H1 (cell line): ENCODE measurements around the gene GPS1. TPM values are rescaled to one million over a fixed set of nuclear protein-coding genes. Genes with fewer than 3 reads are reported as not detected.
A peak's percentile ranks its signal among the peaks of the same experiment; 100 is the strongest.

ENCODE experiments used
- CTCF ChIA-PET: fragments of 300-600 bp; sonication (Branson Sonifier 250); formaldehyde crosslinking; loops from one replicate; lab custom pipeline; 2021; ENCODE audit not compliant: partially characterized antibody; lab: Charles Lee
- POLR2A ChIA-PET: fragments of 300-600 bp; sonication (Branson Sonifier 250); formaldehyde crosslinking; loops from one replicate; lab custom pipeline; 2021; ENCODE audit warnings: inconsistent platforms; ENCODE audit not compliant: partially characterized antibody; lab: Charles Lee
- DNase-seq, 2 experiments: peaks; one replicate each; pipeline versions ENCODE4 v3.0.0 to v3.0.0-alpha.2; 2010 to 2022; ENCODE audit warnings: low spot score in 2 of 2, low read depth in 1 of 2, mixed read lengths in 1 of 2
- FAIRE-seq: peaks from 2 replicates; lab custom pipeline; 2011; peaks lifted over from hg19 to GRCh38; lab: Jason Lieb, UNC
- H2AFZ ChIP-seq: 2 replicates; pipeline ENCODE4 v1.8.1; 2012; ENCODE audit warnings: low read length, inconsistent platforms
- H2AK5ac ChIP-seq: 2 replicates; pipeline ENCODE4 v1.6.1; 2013; ENCODE audit warnings: low read depth, low read length
- H2BK120ac ChIP-seq: replicated peaks from 2 replicates; pipeline ENCODE3; 2013; ENCODE audit warnings: low read depth, low read length, inconsistent platforms
- H2BK12ac ChIP-seq: 2 replicates; pipeline ENCODE4 v1.6.1; 2013; ENCODE audit warnings: low read depth, low read length
- H2BK15ac ChIP-seq: 2 replicates; pipeline ENCODE4 v1.6.1; 2013; ENCODE audit warnings: low read length
- H2BK20ac ChIP-seq: 2 replicates; pipeline ENCODE4 v1.6.1; 2013; ENCODE audit warnings: low read length
- H2BK5ac ChIP-seq: 2 replicates; pipeline ENCODE4 v1.6.1; 2013; ENCODE audit warnings: low read depth, low read length
- H3K14ac ChIP-seq: 2 replicates; pipeline ENCODE4 v1.6.1; 2013; ENCODE audit warnings: inconsistent platforms; ENCODE audit not compliant: insufficient read length
- H3K18ac ChIP-seq: 2 replicates; pipeline ENCODE4 v1.6.1; 2013; ENCODE audit warnings: low read length; ENCODE audit errors: extremely low read depth
- H3K23ac ChIP-seq: 2 replicates; pipeline ENCODE4 v1.6.1; 2013; ENCODE audit warnings: inconsistent platforms; ENCODE audit not compliant: insufficient read length
- H3K23me2 ChIP-seq: 2 replicates; pipeline ENCODE4 v1.6.1; 2013; ENCODE audit warnings: low read depth, low read length
- H3K27ac ChIP-seq: 2 replicates; pipeline ENCODE4 v1.6.1; 2011; ENCODE audit warnings: low read depth, low read length, inconsistent platforms
- H3K27me3 ChIP-seq, 4 experiments: replicated peaks in 1 of 4; 1 replicate in 1 of 4; 2 replicates in 3 of 4; pipeline versions ENCODE4 v1.6.1 to v1.8.1; 2011 to 2013; ENCODE audit warnings: low read length in 3 of 4, mild to moderate bottlenecking in 3 of 4, inconsistent platforms in 2 of 4, mixed read lengths in 2 of 4, moderate library complexity in 1 of 4; ENCODE audit not compliant: control insufficient read depth in 3 of 4, insufficient read depth in 3 of 4; ENCODE audit errors: extremely low read depth in 1 of 4
- H3K36me3 ChIP-seq, 4 experiments: 2 replicates each; pipeline versions ENCODE4 v1.6.1 to v1.8.1; 2011 to 2013; ENCODE audit warnings: mild to moderate bottlenecking in 4 of 4, low read length in 3 of 4, moderate library complexity in 2 of 4, control low read depth in 1 of 4, inconsistent platforms in 1 of 4; ENCODE audit not compliant: insufficient read depth in 4 of 4, control insufficient read depth in 2 of 4
- H3K4ac ChIP-seq: replicated peaks from 2 replicates; pipeline ENCODE3; 2013; ENCODE audit warnings: low read length, low read depth, mixed read lengths, inconsistent platforms; ENCODE audit not compliant: insufficient read length
- H3K4me1 ChIP-seq, 4 experiments: replicated peaks in 1 of 4; 1 replicate in 1 of 4; 2 replicates in 3 of 4; pipeline versions ENCODE4 v1.6.1 to v1.8.1; 2011 to 2013; ENCODE audit warnings: low read length in 3 of 4, inconsistent platforms in 2 of 4, mixed read lengths in 1 of 4; ENCODE audit not compliant: insufficient read depth in 4 of 4, control insufficient read depth in 3 of 4
- H3K4me2 ChIP-seq, 2 experiments: 2 replicates each; pipeline versions ENCODE4 v1.6.1 to v1.8.1; 2011 to 2013; ENCODE audit warnings: low read depth in 2 of 2, low read length in 2 of 2, control low read depth in 1 of 2, inconsistent platforms in 1 of 2, mild to moderate bottlenecking in 1 of 2; ENCODE audit not compliant: insufficient read depth in 1 of 2
- H3K4me3 ChIP-seq, 4 experiments: fragments of 200-600, 300-600 bp in 1 of 4; sonication (generic), shearing (Covaris generic), sonication (Bioruptor Twin) in 1 of 4; 2 replicates each; pipeline versions ENCODE4 v1.5.1 to v1.8.1; 2011 to 2016; ENCODE audit warnings: low read length in 4 of 4, low read depth in 3 of 4, control low read depth in 2 of 4, inconsistent platforms in 2 of 4, mild to moderate bottlenecking in 2 of 4, mixed read lengths in 1 of 4, moderate library complexity in 1 of 4; ENCODE audit not compliant: insufficient read depth in 2 of 4; ENCODE audit errors: extremely low read depth in 1 of 4
- H3K56ac ChIP-seq: replicated peaks from 2 replicates; pipeline ENCODE3; 2013; ENCODE audit warnings: low read depth, mild to moderate bottlenecking, mixed read lengths, low read length, inconsistent platforms; ENCODE audit not compliant: insufficient read length
- H3K79me1 ChIP-seq: 2 replicates; pipeline ENCODE4 v1.6.1; 2013; ENCODE audit warnings: low read depth, low read length, control low read depth
- H3K79me2 ChIP-seq, 2 experiments: 2 replicates each; pipeline versions ENCODE4 v1.6.1 to v1.8.1; 2012 to 2013; ENCODE audit warnings: low read length in 2 of 2, mild to moderate bottlenecking in 2 of 2, inconsistent platforms in 1 of 2; ENCODE audit not compliant: insufficient read depth in 2 of 2, control insufficient read depth in 1 of 2
- H3K9ac ChIP-seq, 4 experiments: replicated peaks in 1 of 4; 1 replicate in 1 of 4; 2 replicates in 3 of 4; pipeline versions ENCODE4 v1.6.1 to v1.8.1; 2011 to 2013; ENCODE audit warnings: low read depth in 3 of 4, low read length in 3 of 4, control low read depth in 2 of 4, mild to moderate bottlenecking in 2 of 4, moderate library complexity in 2 of 4, inconsistent platforms in 1 of 4; ENCODE audit errors: extremely low read depth in 1 of 4
- H3K9me3 ChIP-seq, 2 experiments: 2 replicates each; pipeline versions ENCODE4 v1.6.1 to v1.8.1; 2012 to 2013; ENCODE audit warnings: mild to moderate bottlenecking in 2 of 2, moderate library complexity in 2 of 2, control low read depth in 1 of 2, inconsistent platforms in 1 of 2, low read depth in 1 of 2, low read length in 1 of 2, mixed read lengths in 1 of 2; ENCODE audit not compliant: insufficient read depth in 2 of 2
- H4K20me1 ChIP-seq, 2 experiments: replicated peaks in 1 of 2; 2 replicates each; pipeline versions ENCODE3 to v1.8.1; 2011 to 2013; ENCODE audit warnings: inconsistent platforms in 2 of 2, low read length in 2 of 2, mild to moderate bottlenecking in 1 of 2; ENCODE audit not compliant: insufficient read depth in 2 of 2, control insufficient read depth in 1 of 2
- H4K5ac ChIP-seq: 2 replicates; pipeline ENCODE4 v1.6.1; 2013; ENCODE audit warnings: low read length, low read depth, mixed read lengths, inconsistent platforms; ENCODE audit not compliant: insufficient read length
- H4K8ac ChIP-seq: 2 replicates; pipeline ENCODE4 v1.8.0; 2013; ENCODE audit warnings: mild to moderate bottlenecking, moderate library complexity, low read length, inconsistent platforms; ENCODE audit not compliant: insufficient read depth; ENCODE audit errors: extremely low read depth
- H4K91ac ChIP-seq: replicated peaks from 2 replicates; pipeline ENCODE3; 2013; ENCODE audit warnings: low read length, mixed read lengths, inconsistent platforms; ENCODE audit not compliant: insufficient read length
- CHD1 ChIP-seq: IDR thresholded peaks from 2 replicates; pipeline ENCODE4 v1.6.1; 2012; ENCODE audit warnings: low read depth, low read length, improper control_type of control experiment
- EP300 ChIP-seq, 2 experiments: IDR thresholded peaks; 1 replicate in 1 of 2; 2 replicates in 1 of 2; pipeline ENCODE4 v1.6.1; 2011 to 2012; ENCODE audit warnings: low read depth in 2 of 2, low read length in 2 of 2, mild to moderate bottlenecking in 2 of 2, borderline replicate concordance in 1 of 2, inconsistent platforms in 1 of 2, moderate library complexity in 1 of 2
- USF2 ChIP-seq: IDR thresholded peaks from 2 replicates; pipeline ENCODE4 v1.6.1; 2011; ENCODE audit warnings: low read length, improper control_type of control experiment
- WGBS, 2 experiments: shearing (Covaris generic) in 1 of 2; methylation state at CpG; one replicate each; pipeline versions ENCODE4 v1.1.6 to v1.1.7; 2013 to 2015; ENCODE audit warnings: low lambda C conversion rate in 2 of 2, mixed read lengths in 2 of 2, inconsistent platforms in 1 of 2, low coverage in 1 of 2, missing lambda C conversion rate in 1 of 2; ENCODE audit not compliant: insufficient replicate concordance in 2 of 2, insufficient coverage in 1 of 2, insufficient read length in 1 of 2; ENCODE audit errors: extremely low coverage in 1 of 2, missing lambda C conversion rate in 1 of 2; 5-methylcytosine and 5-hydroxymethylcytosine counted together
- polyA plus RNA-seq, 7 experiments: library from polyadenylated mRNA; depleted of rRNA in 3 of 7; stranded (reverse) in 5 of 7; unstranded in 2 of 7; fragments of >200 nt in 5 of 7; fragments of 200-250 nt in 2 of 7; gene quantifications; 1 replicate in 5 of 7; 2 replicates in 1 of 7; 4 replicates in 1 of 7; pipeline versions ENCODE4 v1.2.1 to v1.2.3, GENCODE V29; 2011 to 2013; ENCODE audit warnings: missing spikeins in 2 of 7, mixed read lengths in 2 of 7
- total RNA-seq: library from RNA; stranded (reverse); fragmentation: NEBNext Ultra II Directional; extraction: Animal tissue kit (Norgen Biotek cat#: 25700); gene quantifications from 2 replicates; pipeline ENCODE4 v1.2.1, GENCODE V29; 2021

GPS1 gene
- total and polyA plus RNA-seq, 2 of the 8 experiments (the other 6 are each of a cell fraction or from before 2014, with no cell fraction given), result 153 to 277 TPM

- H3K9me3 ChIP-seq, result no peaks in the 10 kb centered on the region
- no peak for DNase-seq
- no peak overlapping the region for H2AFZ ChIP-seq
- 0 out of 2 replicates have a peak overlapping the region, but pooled peaks have one; percentile 32 for H2BK20ac ChIP-seq
- 84% methylated on average over 9 of the region's 11 CpGs; no CpG with 5 or more reads in 1 of the 2 experiments for WGBS, 2 experiments
- H3K36me3 ChIP-seq, result no peaks in the 10 kb centered on the region
- peak overlapping the region; percentile 81 for H2BK12ac ChIP-seq
- no peaks in the 10 kb centered on the region for H3K27me3 ChIP-seq
- H3K56ac ChIP-seq, result no peak overlapping the region
- peak overlapping the region; percentile 35; the same call in 1 of the 2 replicates for H2BK5ac ChIP-seq
- H3K79me2 ChIP-seq, result peaks cover 0 to 4% of the 10 kb centered on the region in 2 experiments; a peak in 1 of 4 replicates
- no peak overlapping the region for H3K14ac ChIP-seq
- H3K23ac ChIP-seq, result no peak overlapping the region
- no peak overlapping the region for H4K5ac ChIP-seq
- 0 out of 2 replicates have a peak overlapping the region, but pooled peaks have one; percentile 1 for H2AK5ac ChIP-seq
- H3K4me2 ChIP-seq, result no peak overlapping the region; a peak in 1 of 4 replicates
- H3K4ac ChIP-seq, result no peak overlapping the region
- H3K27ac ChIP-seq, result no peak overlapping the region
- H3K79me1 ChIP-seq, result no peaks in the 10 kb centered on the region; the same call in none of the 2 replicates
- H3K4me3 ChIP-seq, result no peak overlapping the region
- H4K91ac ChIP-seq, result no peak overlapping the region
- H4K8ac ChIP-seq, result no peak overlapping the region
- H2BK15ac ChIP-seq, result peak overlapping the region; percentile 72; the same call in 1 of the 2 replicates
- no peak overlapping the region for H2BK120ac ChIP-seq
- no peak for FAIRE-seq
- TF ChIP-seq CHD1 (no peak), USF2 (no peak), EP300 (IDR thresholded peaks at IDR 0.05; ENCODE audit: borderline replicate concordance in 1 of 2, low read depth in 2 of 2, low read length in 2 of 2) (no peak)
- TF ChIP-seq, all 59 proteins: peak for 0
- ChIA-PET CTCF (interaction anchor here (0.6 to 6.5 kb wide), 10 partner anchors 12 to 90 kb away, joined by 3 to 61 read pairs (median 4); no protein-coding TSS in a partner anchor), POLR2A (interaction anchor here (0.5 to 2.7 kb wide), 12 partner anchors 9 to 134 kb away, joined by 3 to 13 read pairs (median 4); partner anchors contain the start of genes CENPX and RAC3)
- Histone ChIP-seq H4K20me1 (peaks cover 0 to 2% of the 10 kb centered on the region in 2 experiments), H3K18ac (peak overlapping the region; percentile 71; the same call in 1 of the 2 replicates), H3K23me2 (no peaks in the 10 kb centered on the region), H3K4me1 (peaks cover 0 to 60% (median 48%) of the 10 kb centered on the region in 4 experiments; a peak in 6 of 7 replicates), H3K9ac (no peak overlapping the region)
These were observed 53.2 kb downstream of the GPS1 start for GRCh38 chr17:82104797-82105416.
